Measurements from ENCODE around the gene TMBIM1.

TMBIM1 gene

GRCh38 chr2:218234521-218234920, 57.8 kb downstream of the TMBIM1 start:
- H3K9me3 ChIP-seq (ENCODE audit: control insufficient read depth, insufficient read depth, low read depth, low read length) = no peaks in the 10 kb centered on the region
- H3K27ac ChIP-seq (ENCODE audit: extremely low read depth, low read depth, low read length) = no peak overlapping the region
- TF ChIP-seq OVOL3 (tag by site-specific recombination; IDR thresholded peaks at IDR 0.05) (no peak), ZNF747 (tag by site-specific recombination; IDR thresholded peaks at IDR 0.05) (no peak), ZBTB49 (tag by site-specific recombination; IDR thresholded peaks at IDR 0.05; ENCODE audit: low read depth) (no peak), BCL11B (tag by site-specific recombination; IDR thresholded peaks at IDR 0.05; ENCODE audit: low read depth) (no peak), ZBTB11 (tag by site-specific recombination; conservative IDR thresholded peaks at IDR 0.05; ENCODE audit: low read depth) (no peak), ZNF211 (tag by site-specific recombination; IDR thresholded peaks at IDR 0.05; ENCODE audit: low read depth) (no peak), ZNF248 (tag by site-specific recombination; IDR thresholded peaks at IDR 0.05) (no peak), SALL2 (tag by site-specific recombination; IDR thresholded peaks at IDR 0.05; ENCODE audit: borderline replicate concordance) (no peak), ZNF692 (tag by site-specific recombination; IDR thresholded peaks at IDR 0.05) (no peak), KLF8 (tag by site-specific recombination; IDR thresholded peaks at IDR 0.05) (no peak), ZNF548 (tag by site-specific recombination; IDR thresholded peaks at IDR 0.05) (no peak), ZNF530 (tag by site-specific recombination; IDR thresholded peaks at IDR 0.05; ENCODE audit: low read depth) (no peak), ZNF121 (tag by site-specific recombination; IDR thresholded peaks at IDR 0.05) (no peak), ZNF518A (tag by site-specific recombination; conservative IDR thresholded peaks at IDR 0.05; ENCODE audit: low read depth) (no peak), BCL11A (tag by site-specific recombination; IDR thresholded peaks at IDR 0.05; ENCODE audit: low read depth) (no peak), ZSCAN23 (tag by site-specific recombination; IDR thresholded peaks at IDR 0.05) (no peak), ZNF2 (tag by site-specific recombination; IDR thresholded peaks at IDR 0.05) (no peak)
- TF ChIP-seq, protein P1, sequence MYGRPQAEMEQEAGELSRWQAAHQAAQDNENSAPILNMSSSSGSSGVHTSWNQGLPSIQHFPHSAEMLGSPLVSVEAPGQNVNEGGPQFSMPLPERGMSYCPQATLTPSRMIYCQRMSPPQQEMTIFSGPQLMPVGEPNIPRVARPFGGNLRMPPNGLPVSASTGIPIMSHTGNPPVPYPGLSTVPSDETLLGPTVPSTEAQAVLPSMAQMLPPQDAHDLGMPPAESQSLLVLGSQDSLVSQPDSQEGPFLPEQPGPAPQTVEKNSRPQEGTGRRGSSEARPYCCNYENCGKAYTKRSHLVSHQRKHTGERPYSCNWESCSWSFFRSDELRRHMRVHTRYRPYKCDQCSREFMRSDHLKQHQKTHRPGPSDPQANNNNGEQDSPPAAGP (tag by site-specific recombination; IDR thresholded peaks at IDR 0.05) = no peak
- ChIA-PET CTCF (interaction anchor here (0.6 kb wide), 1 partner anchor 12 kb away, joined by 4 read pairs; no protein-coding TSS in a partner anchor), POLR2A (no interaction called here)
- H3K4me1 ChIP-seq (ENCODE audit: control insufficient read depth, insufficient read depth, low read length) = 0 out of 2 replicates have a peak, but pooled peaks cover 2% of the 10 kb centered on the region
- H3K36me3 ChIP-seq (ENCODE audit: control insufficient read depth in 2 of 2, insufficient read depth in 1 of 2, low read length in 2 of 2) = peaks cover 76 to 97% of the 10 kb centered on the region in 2 experiments
- H3K4me3 ChIP-seq (ENCODE audit: low read depth, low read length) = no peak overlapping the region
